GM13976 (cell line): ENCODE data around the gene ZFP57.

Source experiments
- DNase-seq: peaks from one replicate; pipeline ENCODE4 v3.0.0; 2012; ENCODE audit warnings: low spot score
- in situ Hi-C: fragments of 300-500 bp; cut with MboI; formaldehyde crosslinking; loops from one replicate; pipeline ENCODE4 v1.12.0; 2022; ENCODE audit warnings: low sequenced_read_pairs, mixed read lengths, inconsistent platforms; ENCODE audit not compliant: unreplicated experiment
- TF ChIP-seq, protein P1 (sequence below): IDR thresholded peaks from 2 replicates; pipeline ENCODE4 v1.5.1; 2012; ENCODE audit warnings: borderline replicate concordance, mild to moderate bottlenecking; ENCODE audit not compliant: insufficient read depth; ENCODE audit errors: extremely low read depth, missing control alignments, control extremely low read depth

ZFP57 gene

DNA sequence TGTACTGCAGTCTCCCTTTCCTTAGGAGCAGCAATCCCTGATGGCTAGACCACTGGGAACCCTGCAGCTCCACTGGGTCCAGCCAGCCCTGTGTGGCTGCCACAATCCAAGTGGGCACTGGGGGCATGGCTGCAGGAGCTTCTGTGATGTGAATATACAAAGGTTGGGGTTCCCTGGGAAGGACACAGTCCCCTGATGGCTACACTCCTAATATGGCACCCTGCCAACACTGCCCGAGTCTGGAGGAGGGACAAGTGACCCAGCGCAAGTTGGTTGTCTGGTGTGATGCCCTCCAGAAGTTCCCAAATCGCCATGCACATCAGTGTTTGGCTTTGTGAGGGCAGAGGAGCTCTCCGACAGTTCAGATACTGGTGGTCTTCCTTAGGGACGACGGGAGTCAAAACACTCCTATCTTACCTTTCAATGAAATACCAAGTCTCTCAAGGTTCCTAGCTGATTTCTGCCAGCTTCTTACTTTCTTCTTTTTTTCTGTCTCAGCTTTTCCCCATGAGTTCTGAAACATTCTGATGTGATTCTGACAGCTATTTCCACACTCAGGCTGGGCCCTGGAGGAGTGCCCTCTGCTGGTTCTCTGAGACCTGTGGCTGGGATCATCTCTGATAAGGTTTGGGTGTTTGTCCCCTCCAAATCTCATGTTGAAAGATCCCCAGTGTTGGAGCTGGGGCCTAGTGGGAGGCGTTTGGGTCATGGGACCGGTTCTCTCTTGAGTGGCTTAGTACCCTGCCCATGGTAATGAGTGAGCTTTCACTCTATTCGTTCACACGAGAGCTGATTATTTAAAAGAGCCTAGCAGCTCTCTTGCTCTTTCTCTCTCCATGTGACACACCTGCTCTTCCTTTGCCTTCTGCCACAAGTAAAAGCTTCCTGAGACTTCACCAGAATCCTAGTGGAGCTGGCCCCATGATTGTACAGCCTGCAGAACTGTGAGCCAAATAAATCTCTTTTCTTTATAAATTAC, 15.5 kb upstream of the ZFP57 start:
- in situ Hi-C loops: no loop called here
- TF ChIP-seq, protein P1, sequence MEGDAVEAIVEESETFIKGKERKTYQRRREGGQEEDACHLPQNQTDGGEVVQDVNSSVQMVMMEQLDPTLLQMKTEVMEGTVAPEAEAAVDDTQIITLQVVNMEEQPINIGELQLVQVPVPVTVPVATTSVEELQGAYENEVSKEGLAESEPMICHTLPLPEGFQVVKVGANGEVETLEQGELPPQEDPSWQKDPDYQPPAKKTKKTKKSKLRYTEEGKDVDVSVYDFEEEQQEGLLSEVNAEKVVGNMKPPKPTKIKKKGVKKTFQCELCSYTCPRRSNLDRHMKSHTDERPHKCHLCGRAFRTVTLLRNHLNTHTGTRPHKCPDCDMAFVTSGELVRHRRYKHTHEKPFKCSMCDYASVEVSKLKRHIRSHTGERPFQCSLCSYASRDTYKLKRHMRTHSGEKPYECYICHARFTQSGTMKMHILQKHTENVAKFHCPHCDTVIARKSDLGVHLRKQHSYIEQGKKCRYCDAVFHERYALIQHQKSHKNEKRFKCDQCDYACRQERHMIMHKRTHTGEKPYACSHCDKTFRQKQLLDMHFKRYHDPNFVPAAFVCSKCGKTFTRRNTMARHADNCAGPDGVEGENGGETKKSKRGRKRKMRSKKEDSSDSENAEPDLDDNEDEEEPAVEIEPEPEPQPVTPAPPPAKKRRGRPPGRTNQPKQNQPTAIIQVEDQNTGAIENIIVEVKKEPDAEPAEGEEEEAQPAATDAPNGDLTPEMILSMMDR: peak; percentile 38
- peak; percentile 58 for DNase-seq

DNA sequence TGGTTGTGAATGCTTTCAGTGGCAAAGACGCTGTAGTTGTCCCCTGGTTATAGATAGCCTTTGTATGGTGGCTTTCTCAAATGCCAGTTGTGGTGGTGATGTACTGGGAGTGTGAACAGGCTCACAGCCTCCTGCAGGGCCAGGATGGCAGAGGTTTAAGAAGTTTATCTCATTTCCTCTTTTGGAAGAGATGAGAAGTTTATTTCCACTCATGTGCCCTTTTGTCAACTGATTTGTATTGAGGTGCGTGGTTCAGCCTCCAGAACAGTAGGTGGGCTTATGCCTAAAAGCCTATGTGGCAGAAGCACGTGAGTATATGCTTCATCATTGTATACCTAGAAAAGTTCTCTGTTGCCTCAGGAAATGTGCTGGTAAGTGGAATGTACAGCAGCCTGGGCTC, 13.7 kb upstream of the ZFP57 start:
- DNase-seq: no peak
- TF ChIP-seq, protein P1: no peak
- in situ Hi-C loops: no loop called here

DNA sequence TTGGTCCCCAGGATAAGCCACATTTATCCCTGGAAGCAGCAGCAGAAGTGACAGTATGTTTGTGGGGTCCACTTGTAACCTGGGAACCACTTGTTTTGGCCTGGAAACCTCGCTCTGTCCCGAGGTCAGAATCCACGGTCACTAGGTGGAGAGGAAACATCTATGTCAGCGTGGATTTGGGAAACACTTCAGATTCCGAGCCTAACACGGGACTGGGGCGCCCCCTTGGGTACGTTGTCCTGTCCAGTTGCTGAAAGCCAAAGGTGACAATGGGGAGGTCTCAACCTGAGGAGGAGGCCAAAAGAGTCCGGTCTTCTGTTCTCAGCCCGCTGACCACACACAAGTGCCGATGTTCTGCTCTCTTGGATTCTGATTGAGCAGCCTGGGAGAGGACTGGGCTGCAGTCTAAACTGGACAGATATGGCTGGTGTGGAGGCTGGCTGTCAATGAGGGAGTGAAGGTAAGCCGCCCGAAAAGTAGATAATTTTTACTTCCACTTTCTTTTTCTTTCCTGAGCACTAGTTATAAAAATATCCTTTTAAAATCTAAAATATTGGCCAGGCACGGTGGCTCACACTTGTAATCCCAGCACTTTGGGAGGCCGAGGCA, 4.9 kb upstream of the ZFP57 start:
- in situ Hi-C loops: no loop called here
- no peak for DNase-seq
- TF ChIP-seq, protein P1: no peak

DNA sequence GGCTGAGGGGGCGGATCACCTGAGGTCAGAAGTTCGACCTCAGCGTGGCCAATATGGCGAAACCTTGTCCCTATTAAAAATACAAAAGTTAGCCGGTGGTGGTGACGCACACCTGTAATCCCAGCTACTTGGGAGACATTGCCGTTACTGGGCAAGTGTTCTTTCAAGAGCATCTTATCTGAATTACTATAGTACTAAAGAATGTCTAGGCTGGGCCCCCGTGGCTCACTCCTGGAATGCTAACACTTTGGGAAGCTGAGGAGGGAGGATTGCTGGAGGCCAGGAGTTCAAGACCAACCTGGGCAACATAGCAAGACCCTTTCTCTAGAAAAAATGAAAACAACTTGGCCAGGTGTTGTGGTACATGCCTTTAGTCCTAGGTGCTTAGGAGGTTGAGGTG, 859 bp upstream of the ZFP57 start:
- in situ Hi-C loops: no loop called here
- TF ChIP-seq, protein P1: no peak
- DNase-seq: no peak

DNA sequence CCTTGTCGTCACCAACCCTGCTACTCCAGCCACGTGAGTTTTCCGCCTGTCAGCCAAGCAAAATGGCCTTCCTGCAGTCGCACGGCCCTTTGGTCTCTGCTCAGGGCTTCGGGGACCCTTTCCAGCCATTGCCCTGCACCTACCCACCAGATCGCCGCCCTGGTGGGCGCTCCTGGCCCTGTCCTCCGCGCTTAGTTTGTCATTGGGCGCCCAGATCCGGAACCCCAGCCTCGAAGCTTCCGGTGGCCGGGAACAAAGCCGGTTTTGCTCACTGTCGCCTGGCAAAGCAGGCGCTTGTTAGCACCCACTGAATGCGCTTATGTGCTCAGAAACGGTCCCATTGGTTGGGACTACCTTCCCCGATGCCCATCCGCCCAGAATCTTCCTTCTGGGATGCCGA, 536 bp downstream of the ZFP57 start:
- in situ Hi-C loops: no loop called here
- no peak for DNase-seq

DNA sequence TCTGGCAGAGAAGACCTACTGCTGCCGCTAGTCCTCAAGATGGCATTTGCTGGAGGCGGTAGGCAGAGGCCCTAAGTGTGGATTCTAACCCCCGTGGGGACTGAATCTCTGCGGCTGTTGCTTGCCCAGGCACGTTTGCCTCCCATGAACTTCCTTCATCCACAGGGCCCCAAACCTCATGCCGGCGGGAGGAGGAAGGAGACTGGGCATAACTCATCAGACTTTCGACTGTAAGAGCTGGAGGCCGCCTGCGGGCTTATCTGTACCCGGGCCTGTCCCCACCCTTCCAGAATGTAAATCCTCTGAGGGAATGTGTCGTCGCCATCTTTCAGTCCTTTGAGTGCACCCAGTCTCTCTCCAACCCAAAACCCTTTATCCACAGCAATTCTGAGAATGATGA, 990 bp downstream of the ZFP57 start:
- in situ Hi-C loops: no loop called here
- DNase-seq: no peak
- TF ChIP-seq, protein P1: no peak

More for the DNA sequence above, 536 bp downstream of the ZFP57 start:
- TF ChIP-seq, protein P1: no peak
